GM23338 (cell line): ENCODE results near the gene PCYT1A. TPM values are rescaled to one million over a fixed set of nuclear protein-coding genes. Genes with fewer than 3 reads are reported as not detected.

Experiments used
- ATAC-seq: fragments of 200-7000 bp; cut with Tn5 transposase; 3 replicates; pipeline ENCODE4 v1.9.1; 2020
- DNase-seq: peaks from one replicate; pipeline ENCODE4 v3.0.0-alpha.2; 2015; ENCODE audit warnings: low spot score
- H2AFZ ChIP-seq: fragments of 200-600 bp; sonication (generic); 2 replicates; pipeline ENCODE4 v1.8.0; 2016; ENCODE audit warnings: antibody characterized with exemption, mild to moderate bottlenecking, moderate library complexity
- H3F3A ChIP-seq: fragments of 200-600 bp; sonication (generic); replicated peaks from 2 replicates; pipeline ENCODE4 v1.8.0; 2017; ENCODE audit warnings: antibody characterized with exemption, mixed run types, low read depth
- H3K27ac ChIP-seq: fragments of 200-600 bp; sonication (generic); 2 replicates; pipeline ENCODE4 v1.6.1; 2016; ENCODE audit warnings: low read depth
- H3K27me3 ChIP-seq: fragments of 200-600 bp; sonication (generic); 2 replicates; pipeline ENCODE4 v1.8.0; 2016; ENCODE audit warnings: mild to moderate bottlenecking, mixed run types, moderate library complexity; ENCODE audit not compliant: insufficient read depth
- H3K36me3 ChIP-seq: fragments of 200-600 bp; sonication (generic); 2 replicates; pipeline ENCODE4 v1.8.0; 2016; ENCODE audit warnings: mild to moderate bottlenecking; ENCODE audit not compliant: insufficient read depth
- H3K4me1 ChIP-seq: fragments of 200-600 bp; sonication (generic); 2 replicates; pipeline ENCODE4 v1.8.0; 2016; ENCODE audit warnings: mild to moderate bottlenecking, moderate library complexity; ENCODE audit not compliant: insufficient read depth
- H3K4me2 ChIP-seq: fragments of 200-600 bp; sonication (generic); 2 replicates; pipeline ENCODE4 v1.7.1; 2017; ENCODE audit warnings: mixed run types
- H3K4me3 ChIP-seq: fragments of 200-600 bp; sonication (generic); 2 replicates; pipeline ENCODE4 v1.6.1; 2016; ENCODE audit warnings: mixed run types
- H3K79me2 ChIP-seq: fragments of 200-600 bp; sonication (generic); replicated peaks from 2 replicates; pipeline ENCODE4 v1.8.0; 2017; ENCODE audit warnings: mild to moderate bottlenecking; ENCODE audit not compliant: insufficient read depth
- H3K9me2 ChIP-seq: fragments of 200-600 bp; sonication (generic); 2 replicates; pipeline ENCODE4 v1.8.0; 2017; ENCODE audit not compliant: insufficient read depth
- H4K20me1 ChIP-seq: fragments of 200-600 bp; sonication (generic); replicated peaks from 2 replicates; pipeline ENCODE4 v1.8.0; 2017; ENCODE audit warnings: mild to moderate bottlenecking; ENCODE audit not compliant: insufficient read depth
- H3K27ac Mint-ChIP-seq: 2 replicates; pipeline ENCODE4 v1.8.0; 2020; ENCODE audit warnings: inconsistent platforms, mild to moderate bottlenecking, moderate library complexity, mixed read lengths
- H3K27me3 Mint-ChIP-seq: 3 replicates; pipeline ENCODE4 v1.8.0; 2022; ENCODE audit warnings: low read depth, mild to moderate bottlenecking, moderate library complexity, mixed read lengths, inconsistent platforms; ENCODE audit not compliant: insufficient read depth, poor library complexity
- H3K36me3 Mint-ChIP-seq: 3 replicates; pipeline ENCODE4 v1.8.0; 2021; ENCODE audit warnings: low read depth, mild to moderate bottlenecking, inconsistent platforms, moderate library complexity, mixed read lengths
- H3K4me1 Mint-ChIP-seq: 3 replicates; pipeline ENCODE4 v1.8.0; 2020; ENCODE audit warnings: mild to moderate bottlenecking, inconsistent platforms, mixed read lengths
- H3K4me3 Mint-ChIP-seq: 3 replicates; pipeline ENCODE4 v1.8.0; 2021; ENCODE audit warnings: moderate library complexity, mild to moderate bottlenecking, inconsistent platforms, mixed read lengths
- H3K9me3 Mint-ChIP-seq: 3 replicates; pipeline ENCODE4 v1.8.0; 2020; ENCODE audit warnings: moderate library complexity, mild to moderate bottlenecking, inconsistent platforms, mixed read lengths
- CREB1 ChIP-seq: fragments of 250-450 bp; sonication (Bioruptor Pico); IDR thresholded peaks from 2 replicates; pipeline ENCODE4 v1.5.0; 2020; ENCODE audit warnings: low read depth, mild to moderate bottlenecking, moderate library complexity
- EZH2 ChIP-seq: fragments of 200-600 bp; sonication (generic); IDR thresholded peaks from one replicate; pipeline ENCODE4 v1.8.0; 2017; ENCODE audit warnings: antibody characterized with exemption, mild to moderate bottlenecking, low read depth; ENCODE audit not compliant: unreplicated experiment
- EZH2phosphoT487 ChIP-seq: fragments of 200-600 bp; sonication (generic); IDR thresholded peaks from one replicate; pipeline ENCODE4 v1.8.1; 2018; ENCODE audit warnings: antibody characterized with exemption; ENCODE audit not compliant: unreplicated experiment
- POLR2AphosphoS5 ChIP-seq: IDR thresholded peaks from 2 replicates; pipeline ENCODE4 v1.6.1; 2016; ENCODE audit warnings: antibody characterized with exemption, low read depth
- STAT1 ChIP-seq: IDR thresholded peaks from one replicate; pipeline ENCODE4 v1.6.1; 2016; ENCODE audit warnings: antibody characterized with exemption; ENCODE audit not compliant: unreplicated experiment
- ZNF331 ChIP-seq: fragments of 250-450 bp; sonication (Bioruptor Pico); IDR thresholded peaks from 2 replicates; pipeline ENCODE4 v1.5.0; 2020; ENCODE audit warnings: low read depth, mild to moderate bottlenecking, moderate library complexity
- polyA plus RNA-seq: library from polyadenylated mRNA; unstranded; fragments of >200 nt; fragmentation: Nextera tagmentation; extraction: Ambion mirVana; gene quantifications from 2 replicates; pipeline ENCODE4 v1.2.1, GENCODE V29; 2016
- total RNA-seq: library from RNA; depleted of rRNA; stranded (reverse); fragments of >200 nt; shearing (Covaris generic); gene quantifications from 2 replicates; pipeline ENCODE4 v1.2.3, GENCODE V29; 2014
- TF ChIP-seq, protein P1 (sequence below): fragments of 250-450 bp; sonication (Bioruptor Pico); IDR thresholded peaks from 2 replicates; pipeline ENCODE4 v1.5.0; 2020; ENCODE audit warnings: mild to moderate bottlenecking, moderate library complexity
- TF ChIP-seq, protein P2 (sequence below): IDR thresholded peaks from one replicate; pipeline ENCODE4 v1.6.1; 2018; ENCODE audit warnings: antibody characterized with exemption; ENCODE audit not compliant: unreplicated experiment
- TF ChIP-seq, protein P3 (sequence below): IDR thresholded peaks from 2 replicates; pipeline ENCODE4 v1.6.1; 2016; ENCODE audit warnings: antibody characterized with exemption
- TF ChIP-seq, protein P4 (sequence below), 2 experiments: fragments of 200-600 bp in 1 of 2; sonication (generic) in 1 of 2; conservative IDR thresholded peaks; 2 replicates each; pipeline versions ENCODE4 v1.5.1 to v1.6.1; 2016 to 2017; ENCODE audit warnings: antibody characterized with exemption in 2 of 2, low read depth in 2 of 2, mild to moderate bottlenecking in 2 of 2, moderate library complexity in 1 of 2

PCYT1A gene
- total and polyA plus RNA-seq, 2 experiments from 2014 or later: 11.6 to 35.8 TPM

DNA sequence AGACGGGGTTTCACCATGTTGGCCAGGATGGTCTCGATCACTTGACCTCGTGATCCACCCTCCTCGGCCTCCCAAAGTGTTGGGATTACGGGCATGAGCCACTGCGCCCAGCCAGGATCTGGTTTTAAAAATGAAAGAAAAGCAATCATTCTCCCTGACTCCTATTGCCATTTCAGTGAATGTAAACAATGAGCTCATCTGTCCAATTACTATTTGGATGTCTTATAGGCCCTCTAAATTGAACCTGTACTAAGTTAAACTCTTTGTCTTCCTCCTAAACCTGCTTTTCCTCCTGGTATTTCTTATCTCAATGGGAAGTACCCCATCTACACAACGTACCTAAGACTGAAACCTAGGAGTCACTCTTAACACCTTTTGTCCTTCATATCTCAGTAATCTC lies 23.7 kb downstream of the PCYT1A start:
- Histone ChIP-seq H3K4me2 (no peak overlapping the region), H4K20me1 (no peaks in the 10 kb centered on the region), H3K4me1 (peaks cover 16% of the 10 kb centered on the region), H3K27ac (peak overlapping the region; percentile 87; the same call in 1 of the 2 replicates), H3K36me3 (peaks cover 5% of the 10 kb centered on the region; the same call in 1 of the 2 replicates), H3K79me2 (peaks cover 10% of the 10 kb centered on the region), H3K9me2 (no peaks in the 10 kb centered on the region), H3K27me3 (no peaks in the 10 kb centered on the region), H3K4me3 (no peak overlapping the region), H2AFZ (no peak overlapping the region), H3F3A (no peaks in the 10 kb centered on the region)
- no peak overlapping the region for H3K27ac Mint-ChIP-seq
- H3K9me3 Mint-ChIP-seq: no peaks in the 10 kb centered on the region
- peaks cover 38% of the 10 kb centered on the region for H3K36me3 Mint-ChIP-seq
- TF ChIP-seq, protein P1, sequence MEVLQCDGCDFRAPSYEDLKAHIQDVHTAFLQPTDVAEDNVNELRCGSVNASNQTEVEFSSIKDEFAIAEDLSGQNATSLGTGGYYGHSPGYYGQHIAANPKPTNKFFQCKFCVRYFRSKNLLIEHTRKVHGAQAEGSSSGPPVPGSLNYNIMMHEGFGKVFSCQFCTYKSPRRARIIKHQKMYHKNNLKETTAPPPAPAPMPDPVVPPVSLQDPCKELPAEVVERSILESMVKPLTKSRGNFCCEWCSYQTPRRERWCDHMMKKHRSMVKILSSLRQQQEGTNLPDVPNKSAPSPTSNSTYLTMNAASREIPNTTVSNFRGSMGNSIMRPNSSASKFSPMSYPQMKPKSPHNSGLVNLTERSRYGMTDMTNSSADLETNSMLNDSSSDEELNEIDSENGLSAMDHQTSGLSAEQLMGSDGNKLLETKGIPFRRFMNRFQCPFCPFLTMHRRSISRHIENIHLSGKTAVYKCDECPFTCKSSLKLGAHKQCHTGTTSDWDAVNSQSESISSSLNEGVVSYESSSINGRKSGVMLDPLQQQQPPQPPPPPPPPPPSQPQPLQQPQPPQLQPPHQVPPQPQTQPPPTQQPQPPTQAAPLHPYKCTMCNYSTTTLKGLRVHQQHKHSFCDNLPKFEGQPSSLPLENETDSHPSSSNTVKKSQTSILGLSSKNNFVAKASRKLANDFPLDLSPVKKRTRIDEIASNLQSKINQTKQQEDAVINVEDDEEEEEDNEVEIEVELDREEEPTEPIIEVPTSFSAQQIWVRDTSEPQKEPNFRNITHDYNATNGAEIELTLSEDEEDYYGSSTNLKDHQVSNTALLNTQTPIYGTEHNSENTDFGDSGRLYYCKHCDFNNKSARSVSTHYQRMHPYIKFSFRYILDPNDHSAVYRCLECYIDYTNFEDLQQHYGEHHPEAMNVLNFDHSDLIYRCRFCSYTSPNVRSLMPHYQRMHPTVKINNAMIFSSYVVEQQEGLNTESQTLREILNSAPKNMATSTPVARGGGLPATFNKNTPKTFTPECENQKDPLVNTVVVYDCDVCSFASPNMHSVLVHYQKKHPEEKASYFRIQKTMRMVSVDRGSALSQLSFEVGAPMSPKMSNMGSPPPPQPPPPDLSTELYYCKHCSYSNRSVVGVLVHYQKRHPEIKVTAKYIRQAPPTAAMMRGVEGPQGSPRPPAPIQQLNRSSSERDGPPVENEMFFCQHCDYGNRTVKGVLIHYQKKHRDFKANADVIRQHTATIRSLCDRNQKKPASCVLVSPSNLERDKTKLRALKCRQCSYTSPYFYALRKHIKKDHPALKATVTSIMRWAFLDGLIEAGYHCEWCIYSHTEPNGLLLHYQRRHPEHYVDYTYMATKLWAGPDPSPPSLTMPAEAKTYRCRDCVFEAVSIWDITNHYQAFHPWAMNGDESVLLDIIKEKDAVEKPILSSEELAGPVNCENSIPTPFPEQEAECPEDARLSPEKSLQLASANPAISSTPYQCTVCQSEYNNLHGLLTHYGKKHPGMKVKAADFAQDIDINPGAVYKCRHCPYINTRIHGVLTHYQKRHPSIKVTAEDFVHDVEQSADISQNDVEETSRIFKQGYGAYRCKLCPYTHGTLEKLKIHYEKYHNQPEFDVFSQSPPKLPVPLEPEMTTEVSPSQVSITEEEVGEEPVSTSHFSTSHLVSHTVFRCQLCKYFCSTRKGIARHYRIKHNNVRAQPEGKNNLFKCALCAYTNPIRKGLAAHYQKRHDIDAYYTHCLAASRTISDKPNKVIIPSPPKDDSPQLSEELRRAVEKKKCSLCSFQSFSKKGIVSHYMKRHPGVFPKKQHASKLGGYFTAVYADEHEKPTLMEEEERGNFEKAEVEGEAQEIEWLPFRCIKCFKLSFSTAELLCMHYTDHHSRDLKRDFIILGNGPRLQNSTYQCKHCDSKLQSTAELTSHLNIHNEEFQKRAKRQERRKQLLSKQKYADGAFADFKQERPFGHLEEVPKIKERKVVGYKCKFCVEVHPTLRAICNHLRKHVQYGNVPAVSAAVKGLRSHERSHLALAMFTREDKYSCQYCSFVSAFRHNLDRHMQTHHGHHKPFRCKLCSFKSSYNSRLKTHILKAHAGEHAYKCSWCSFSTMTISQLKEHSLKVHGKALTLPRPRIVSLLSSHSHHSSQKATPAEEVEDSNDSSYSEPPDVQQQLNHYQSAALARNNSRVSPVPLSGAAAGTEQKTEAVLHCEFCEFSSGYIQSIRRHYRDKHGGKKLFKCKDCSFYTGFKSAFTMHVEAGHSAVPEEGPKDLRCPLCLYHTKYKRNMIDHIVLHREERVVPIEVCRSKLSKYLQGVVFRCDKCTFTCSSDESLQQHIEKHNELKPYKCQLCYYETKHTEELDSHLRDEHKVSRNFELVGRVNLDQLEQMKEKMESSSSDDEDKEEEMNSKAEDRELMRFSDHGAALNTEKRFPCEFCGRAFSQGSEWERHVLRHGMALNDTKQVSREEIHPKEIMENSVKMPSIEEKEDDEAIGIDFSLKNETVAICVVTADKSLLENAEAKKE (CRISPR knock-in tag): no peak
- TF ChIP-seq EZH2 (no peak), POLR2AphosphoS5 (no peak), STAT1 (no peak), EZH2phosphoT487 (no peak), ZNF331 (CRISPR knock-in tag) (no peak), CREB1 (CRISPR knock-in tag) (no peak)
- TF ChIP-seq, protein P2, sequence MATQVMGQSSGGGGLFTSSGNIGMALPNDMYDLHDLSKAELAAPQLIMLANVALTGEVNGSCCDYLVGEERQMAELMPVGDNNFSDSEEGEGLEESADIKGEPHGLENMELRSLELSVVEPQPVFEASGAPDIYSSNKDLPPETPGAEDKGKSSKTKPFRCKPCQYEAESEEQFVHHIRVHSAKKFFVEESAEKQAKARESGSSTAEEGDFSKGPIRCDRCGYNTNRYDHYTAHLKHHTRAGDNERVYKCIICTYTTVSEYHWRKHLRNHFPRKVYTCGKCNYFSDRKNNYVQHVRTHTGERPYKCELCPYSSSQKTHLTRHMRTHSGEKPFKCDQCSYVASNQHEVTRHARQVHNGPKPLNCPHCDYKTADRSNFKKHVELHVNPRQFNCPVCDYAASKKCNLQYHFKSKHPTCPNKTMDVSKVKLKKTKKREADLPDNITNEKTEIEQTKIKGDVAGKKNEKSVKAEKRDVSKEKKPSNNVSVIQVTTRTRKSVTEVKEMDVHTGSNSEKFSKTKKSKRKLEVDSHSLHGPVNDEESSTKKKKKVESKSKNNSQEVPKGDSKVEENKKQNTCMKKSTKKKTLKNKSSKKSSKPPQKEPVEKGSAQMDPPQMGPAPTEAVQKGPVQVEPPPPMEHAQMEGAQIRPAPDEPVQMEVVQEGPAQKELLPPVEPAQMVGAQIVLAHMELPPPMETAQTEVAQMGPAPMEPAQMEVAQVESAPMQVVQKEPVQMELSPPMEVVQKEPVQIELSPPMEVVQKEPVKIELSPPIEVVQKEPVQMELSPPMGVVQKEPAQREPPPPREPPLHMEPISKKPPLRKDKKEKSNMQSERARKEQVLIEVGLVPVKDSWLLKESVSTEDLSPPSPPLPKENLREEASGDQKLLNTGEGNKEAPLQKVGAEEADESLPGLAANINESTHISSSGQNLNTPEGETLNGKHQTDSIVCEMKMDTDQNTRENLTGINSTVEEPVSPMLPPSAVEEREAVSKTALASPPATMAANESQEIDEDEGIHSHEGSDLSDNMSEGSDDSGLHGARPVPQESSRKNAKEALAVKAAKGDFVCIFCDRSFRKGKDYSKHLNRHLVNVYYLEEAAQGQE: no peak
- TF ChIP-seq, protein P3, sequence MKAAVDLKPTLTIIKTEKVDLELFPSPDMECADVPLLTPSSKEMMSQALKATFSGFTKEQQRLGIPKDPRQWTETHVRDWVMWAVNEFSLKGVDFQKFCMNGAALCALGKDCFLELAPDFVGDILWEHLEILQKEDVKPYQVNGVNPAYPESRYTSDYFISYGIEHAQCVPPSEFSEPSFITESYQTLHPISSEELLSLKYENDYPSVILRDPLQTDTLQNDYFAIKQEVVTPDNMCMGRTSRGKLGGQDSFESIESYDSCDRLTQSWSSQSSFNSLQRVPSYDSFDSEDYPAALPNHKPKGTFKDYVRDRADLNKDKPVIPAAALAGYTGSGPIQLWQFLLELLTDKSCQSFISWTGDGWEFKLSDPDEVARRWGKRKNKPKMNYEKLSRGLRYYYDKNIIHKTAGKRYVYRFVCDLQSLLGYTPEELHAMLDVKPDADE: no peak
- TF ChIP-seq, protein P4, sequence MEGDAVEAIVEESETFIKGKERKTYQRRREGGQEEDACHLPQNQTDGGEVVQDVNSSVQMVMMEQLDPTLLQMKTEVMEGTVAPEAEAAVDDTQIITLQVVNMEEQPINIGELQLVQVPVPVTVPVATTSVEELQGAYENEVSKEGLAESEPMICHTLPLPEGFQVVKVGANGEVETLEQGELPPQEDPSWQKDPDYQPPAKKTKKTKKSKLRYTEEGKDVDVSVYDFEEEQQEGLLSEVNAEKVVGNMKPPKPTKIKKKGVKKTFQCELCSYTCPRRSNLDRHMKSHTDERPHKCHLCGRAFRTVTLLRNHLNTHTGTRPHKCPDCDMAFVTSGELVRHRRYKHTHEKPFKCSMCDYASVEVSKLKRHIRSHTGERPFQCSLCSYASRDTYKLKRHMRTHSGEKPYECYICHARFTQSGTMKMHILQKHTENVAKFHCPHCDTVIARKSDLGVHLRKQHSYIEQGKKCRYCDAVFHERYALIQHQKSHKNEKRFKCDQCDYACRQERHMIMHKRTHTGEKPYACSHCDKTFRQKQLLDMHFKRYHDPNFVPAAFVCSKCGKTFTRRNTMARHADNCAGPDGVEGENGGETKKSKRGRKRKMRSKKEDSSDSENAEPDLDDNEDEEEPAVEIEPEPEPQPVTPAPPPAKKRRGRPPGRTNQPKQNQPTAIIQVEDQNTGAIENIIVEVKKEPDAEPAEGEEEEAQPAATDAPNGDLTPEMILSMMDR (conservative IDR thresholded peaks at IDR 0.05; ENCODE audit: low read depth in 2 of 2): no peak
- ATAC-seq (no peak), DNase-seq (no peak)
- H3K4me1 Mint-ChIP-seq: peaks cover 22% of the 10 kb centered on the region
- H3K27me3 Mint-ChIP-seq: peaks cover 3% of the 10 kb centered on the region
- H3K4me3 Mint-ChIP-seq: no peak overlapping the region
